GM23338 (cell line): Measurements from ENCODE around the gene CEMIP2. TPM values are rescaled to one million over a fixed set of nuclear protein-coding genes. Genes with fewer than 3 reads are reported as not detected.

Source experiments
- ATAC-seq: fragments of 200-7000 bp; cut with Tn5 transposase; 3 replicates; pipeline ENCODE4 v1.9.1; 2020
- DNase-seq: peaks from one replicate; pipeline ENCODE4 v3.0.0-alpha.2; 2015; ENCODE audit warnings: low spot score
- H2AFZ ChIP-seq: fragments of 200-600 bp; sonication (generic); 2 replicates; pipeline ENCODE4 v1.8.0; 2016; ENCODE audit warnings: antibody characterized with exemption, mild to moderate bottlenecking, moderate library complexity
- H3F3A ChIP-seq: fragments of 200-600 bp; sonication (generic); replicated peaks from 2 replicates; pipeline ENCODE4 v1.8.0; 2017; ENCODE audit warnings: antibody characterized with exemption, mixed run types, low read depth
- H3K27ac ChIP-seq: fragments of 200-600 bp; sonication (generic); 2 replicates; pipeline ENCODE4 v1.6.1; 2016; ENCODE audit warnings: low read depth
- H3K27me3 ChIP-seq: fragments of 200-600 bp; sonication (generic); 2 replicates; pipeline ENCODE4 v1.8.0; 2016; ENCODE audit warnings: mild to moderate bottlenecking, mixed run types, moderate library complexity; ENCODE audit not compliant: insufficient read depth
- H3K36me3 ChIP-seq: fragments of 200-600 bp; sonication (generic); 2 replicates; pipeline ENCODE4 v1.8.0; 2016; ENCODE audit warnings: mild to moderate bottlenecking; ENCODE audit not compliant: insufficient read depth
- H3K4me1 ChIP-seq: fragments of 200-600 bp; sonication (generic); 2 replicates; pipeline ENCODE4 v1.8.0; 2016; ENCODE audit warnings: mild to moderate bottlenecking, moderate library complexity; ENCODE audit not compliant: insufficient read depth
- H3K4me2 ChIP-seq: fragments of 200-600 bp; sonication (generic); 2 replicates; pipeline ENCODE4 v1.7.1; 2017; ENCODE audit warnings: mixed run types
- H3K4me3 ChIP-seq: fragments of 200-600 bp; sonication (generic); 2 replicates; pipeline ENCODE4 v1.6.1; 2016; ENCODE audit warnings: mixed run types
- H3K79me2 ChIP-seq: fragments of 200-600 bp; sonication (generic); replicated peaks from 2 replicates; pipeline ENCODE4 v1.8.0; 2017; ENCODE audit warnings: mild to moderate bottlenecking; ENCODE audit not compliant: insufficient read depth
- H3K9me2 ChIP-seq: fragments of 200-600 bp; sonication (generic); 2 replicates; pipeline ENCODE4 v1.8.0; 2017; ENCODE audit not compliant: insufficient read depth
- H4K20me1 ChIP-seq: fragments of 200-600 bp; sonication (generic); replicated peaks from 2 replicates; pipeline ENCODE4 v1.8.0; 2017; ENCODE audit warnings: mild to moderate bottlenecking; ENCODE audit not compliant: insufficient read depth
- H3K27ac Mint-ChIP-seq: 2 replicates; pipeline ENCODE4 v1.8.0; 2020; ENCODE audit warnings: inconsistent platforms, mild to moderate bottlenecking, moderate library complexity, mixed read lengths
- H3K27me3 Mint-ChIP-seq: 3 replicates; pipeline ENCODE4 v1.8.0; 2022; ENCODE audit warnings: low read depth, mild to moderate bottlenecking, moderate library complexity, mixed read lengths, inconsistent platforms; ENCODE audit not compliant: insufficient read depth, poor library complexity
- H3K36me3 Mint-ChIP-seq: 3 replicates; pipeline ENCODE4 v1.8.0; 2021; ENCODE audit warnings: low read depth, mild to moderate bottlenecking, inconsistent platforms, moderate library complexity, mixed read lengths
- H3K4me1 Mint-ChIP-seq: 3 replicates; pipeline ENCODE4 v1.8.0; 2020; ENCODE audit warnings: mild to moderate bottlenecking, inconsistent platforms, mixed read lengths
- H3K4me3 Mint-ChIP-seq: 3 replicates; pipeline ENCODE4 v1.8.0; 2021; ENCODE audit warnings: moderate library complexity, mild to moderate bottlenecking, inconsistent platforms, mixed read lengths
- H3K9me3 Mint-ChIP-seq: 3 replicates; pipeline ENCODE4 v1.8.0; 2020; ENCODE audit warnings: moderate library complexity, mild to moderate bottlenecking, inconsistent platforms, mixed read lengths
- EZH2phosphoT487 ChIP-seq: fragments of 200-600 bp; sonication (generic); IDR thresholded peaks from one replicate; pipeline ENCODE4 v1.8.1; 2018; ENCODE audit warnings: antibody characterized with exemption; ENCODE audit not compliant: unreplicated experiment
- JUNB ChIP-seq: IDR thresholded peaks from one replicate; pipeline ENCODE4 v1.6.1; 2016; ENCODE audit warnings: antibody characterized with exemption; ENCODE audit not compliant: unreplicated experiment
- NANOG ChIP-seq: IDR thresholded peaks from 2 replicates; pipeline ENCODE4 v1.6.1; 2016; ENCODE audit warnings: antibody characterized with exemption, borderline replicate concordance
- REST ChIP-seq: IDR thresholded peaks from one replicate; pipeline ENCODE4 v1.6.1; 2018; ENCODE audit warnings: antibody characterized with exemption; ENCODE audit not compliant: unreplicated experiment
- ZNF114 ChIP-seq: fragments of 250-450 bp; sonication (Bioruptor Pico); IDR thresholded peaks from 2 replicates; pipeline ENCODE4 v1.5.0; 2020; ENCODE audit warnings: mild to moderate bottlenecking, moderate library complexity
- ZNF331 ChIP-seq: fragments of 250-450 bp; sonication (Bioruptor Pico); IDR thresholded peaks from 2 replicates; pipeline ENCODE4 v1.5.0; 2020; ENCODE audit warnings: low read depth, mild to moderate bottlenecking, moderate library complexity
- ZNF462 ChIP-seq: fragments of 250-450 bp; sonication (Bioruptor Pico); IDR thresholded peaks from 2 replicates; pipeline ENCODE4 v1.5.0; 2020; ENCODE audit warnings: mild to moderate bottlenecking, moderate library complexity
- polyA plus RNA-seq: library from polyadenylated mRNA; unstranded; fragments of >200 nt; fragmentation: Nextera tagmentation; extraction: Ambion mirVana; gene quantifications from 2 replicates; pipeline ENCODE4 v1.2.1, GENCODE V29; 2016
- total RNA-seq: library from RNA; depleted of rRNA; stranded (reverse); fragments of >200 nt; shearing (Covaris generic); gene quantifications from 2 replicates; pipeline ENCODE4 v1.2.3, GENCODE V29; 2014

Gene CEMIP2
- total and polyA plus RNA-seq, 2 experiments from 2014 or later, result 23.0 to 76.7 TPM

GRCh38 chr9:71742703-71743102 lies 25.6 kb downstream of the CEMIP2 start (continued):
- no peak for TF ChIP-seq ZNF462 (CRISPR knock-in tag)

DNA sequence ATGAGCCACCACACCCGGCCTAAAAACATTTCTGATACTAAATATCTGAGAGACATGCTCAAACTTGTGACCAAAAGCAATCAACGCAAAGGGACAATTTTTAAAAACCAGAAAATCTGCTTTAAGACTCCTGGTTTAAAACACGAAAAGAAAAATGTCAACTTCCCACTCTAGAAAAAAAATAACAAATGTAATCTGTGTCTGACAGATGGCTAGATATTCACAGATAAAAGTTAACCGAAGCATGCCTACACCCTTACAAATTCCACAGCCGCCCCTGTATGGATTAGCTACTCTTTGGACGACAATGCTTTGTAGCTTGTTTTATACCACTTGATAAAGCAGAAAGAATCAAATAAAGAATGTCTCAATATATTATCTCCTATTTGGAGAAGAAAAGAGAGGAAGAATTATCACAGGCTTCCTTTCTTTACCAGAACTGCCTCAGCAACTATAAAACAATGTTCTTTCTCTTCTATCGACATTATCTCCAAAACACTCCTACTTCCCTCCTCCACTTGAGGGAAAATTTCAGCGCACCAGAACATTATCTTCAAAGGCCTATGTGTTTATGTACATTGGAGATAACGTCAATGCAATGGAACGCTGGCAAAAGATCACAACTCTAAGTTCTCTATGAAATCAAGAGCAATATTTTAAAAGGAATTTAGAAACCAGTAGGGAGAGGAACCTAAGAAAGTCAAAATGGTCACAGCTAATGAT lies 26.2 kb downstream of the CEMIP2 start:
- Mint-ChIP-seq H3K27ac (no peak overlapping the region), H3K9me3 (no peaks in the 10 kb centered on the region), H3K27me3 (peaks cover 2% of the 10 kb centered on the region), H3K4me3 (no peak overlapping the region), H3K36me3 (peaks cover 56% of the 10 kb centered on the region), H3K4me1 (peaks cover 30% of the 10 kb centered on the region)
- Histone ChIP-seq H3K4me3 (no peak overlapping the region), H3K27me3 (no peaks in the 10 kb centered on the region), H3K4me2 (no peak overlapping the region), H3F3A (no peaks in the 10 kb centered on the region), H3K27ac (no peak overlapping the region), H3K79me2 (peaks cover 76% of the 10 kb centered on the region), H2AFZ (no peak overlapping the region), H4K20me1 (0 out of 2 replicates have a peak, but pooled peaks cover 4% of the 10 kb centered on the region), H3K4me1 (peaks cover 36% of the 10 kb centered on the region), H3K36me3 (no peaks in the 10 kb centered on the region; the same call in 1 of the 2 replicates), H3K9me2 (no peaks in the 10 kb centered on the region)
- no peak for ATAC-seq
- no peak for DNase-seq
- TF ChIP-seq EZH2phosphoT487 (no peak), REST (no peak), NANOG (no peak), ZNF114 (no peak), JUNB (no peak), ZNF331 (CRISPR knock-in tag) (no peak)
